ENCODE data around the gene LCTL.

GRCh38 chr15:66503780-66504562, 61.8 kb downstream of the LCTL start:
- TF ChIP-seq CTCF (IDR thresholded peaks at IDR 0.05) (no peak), POLR2A (IDR thresholded peaks at IDR 0.05) (no peak)
